ENCODE results near the gene CDK14. TPM values are rescaled to one million over a fixed set of nuclear protein-coding genes. Genes with fewer than 3 reads are reported as not detected.

The CDK14 gene
- polyA plus RNA-seq, 1 donor from 2014 or later, result 25.1 TPM

DNA sequence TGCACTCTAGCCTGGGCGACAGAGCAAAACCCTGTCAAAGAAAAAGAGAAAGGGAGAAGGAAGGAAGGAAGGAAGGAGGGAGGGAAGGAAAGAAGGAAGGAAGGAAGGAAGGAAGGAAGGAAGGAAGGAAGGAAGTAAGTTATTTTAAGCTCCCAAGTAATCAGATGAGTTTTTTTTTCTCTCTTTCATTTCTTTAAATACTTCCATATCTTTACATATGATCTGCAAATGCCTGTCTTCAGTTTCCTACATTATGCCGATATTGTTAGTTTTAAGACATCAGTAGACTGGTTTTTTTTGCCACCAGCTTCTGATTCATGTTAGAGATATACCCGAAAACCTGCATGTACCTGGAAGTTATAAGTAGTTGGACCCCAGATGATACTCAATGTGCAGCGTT, 495.5 kb downstream of the CDK14 start:
- Histone ChIP-seq H3K9me2 (ENCODE audit: insufficient read depth, low read length) (no peaks in the 10 kb centered on the region), H3K27ac (ENCODE audit: low read length) (no peak overlapping the region), H2AFZ (ENCODE audit: low read depth, low read length) (no peak overlapping the region), H3K9ac (ENCODE audit: low read length) (no peak overlapping the region), H3F3A (ENCODE audit: insufficient read depth, low read length, poor library complexity, severe bottlenecking) (no peaks in the 10 kb centered on the region), H3K4me3 (ENCODE audit: low read length) (no peak overlapping the region), H3K9me3 (ENCODE audit: low read length) (no peaks in the 10 kb centered on the region), H3K4me2 (ENCODE audit: low read length) (no peak overlapping the region), H4K20me1 (ENCODE audit: insufficient read depth) (no peaks in the 10 kb centered on the region), H3K27me3 (ENCODE audit: insufficient read depth, low read depth, low read length) (no peaks in the 10 kb centered on the region), H3K36me3 (ENCODE audit: insufficient read depth, low read length) (no peaks in the 10 kb centered on the region), H3K79me2 (replicated peaks; ENCODE audit: insufficient read depth, low read length) (no peaks in the 10 kb centered on the region)
- TF ChIP-seq POLR2AphosphoS5 (IDR thresholded peaks at IDR 0.05) (no peak), RAD21 (conservative IDR thresholded peaks at IDR 0.05) (no peak), MXI1 (conservative IDR thresholded peaks at IDR 0.05; ENCODE audit: poor library complexity, severe bottlenecking) (no peak), SMC3 (conservative IDR thresholded peaks at IDR 0.05; ENCODE audit: poor library complexity) (no peak), TAF1 (IDR thresholded peaks at IDR 0.05; ENCODE audit: low read depth) (no peak), REST (IDR thresholded peaks at IDR 0.05; ENCODE audit: borderline replicate concordance) (no peak)
- TF ChIP-seq, protein P1, sequence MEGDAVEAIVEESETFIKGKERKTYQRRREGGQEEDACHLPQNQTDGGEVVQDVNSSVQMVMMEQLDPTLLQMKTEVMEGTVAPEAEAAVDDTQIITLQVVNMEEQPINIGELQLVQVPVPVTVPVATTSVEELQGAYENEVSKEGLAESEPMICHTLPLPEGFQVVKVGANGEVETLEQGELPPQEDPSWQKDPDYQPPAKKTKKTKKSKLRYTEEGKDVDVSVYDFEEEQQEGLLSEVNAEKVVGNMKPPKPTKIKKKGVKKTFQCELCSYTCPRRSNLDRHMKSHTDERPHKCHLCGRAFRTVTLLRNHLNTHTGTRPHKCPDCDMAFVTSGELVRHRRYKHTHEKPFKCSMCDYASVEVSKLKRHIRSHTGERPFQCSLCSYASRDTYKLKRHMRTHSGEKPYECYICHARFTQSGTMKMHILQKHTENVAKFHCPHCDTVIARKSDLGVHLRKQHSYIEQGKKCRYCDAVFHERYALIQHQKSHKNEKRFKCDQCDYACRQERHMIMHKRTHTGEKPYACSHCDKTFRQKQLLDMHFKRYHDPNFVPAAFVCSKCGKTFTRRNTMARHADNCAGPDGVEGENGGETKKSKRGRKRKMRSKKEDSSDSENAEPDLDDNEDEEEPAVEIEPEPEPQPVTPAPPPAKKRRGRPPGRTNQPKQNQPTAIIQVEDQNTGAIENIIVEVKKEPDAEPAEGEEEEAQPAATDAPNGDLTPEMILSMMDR (IDR thresholded peaks at IDR 0.05; ENCODE audit: poor library complexity, severe bottlenecking), result no peak

DNA sequence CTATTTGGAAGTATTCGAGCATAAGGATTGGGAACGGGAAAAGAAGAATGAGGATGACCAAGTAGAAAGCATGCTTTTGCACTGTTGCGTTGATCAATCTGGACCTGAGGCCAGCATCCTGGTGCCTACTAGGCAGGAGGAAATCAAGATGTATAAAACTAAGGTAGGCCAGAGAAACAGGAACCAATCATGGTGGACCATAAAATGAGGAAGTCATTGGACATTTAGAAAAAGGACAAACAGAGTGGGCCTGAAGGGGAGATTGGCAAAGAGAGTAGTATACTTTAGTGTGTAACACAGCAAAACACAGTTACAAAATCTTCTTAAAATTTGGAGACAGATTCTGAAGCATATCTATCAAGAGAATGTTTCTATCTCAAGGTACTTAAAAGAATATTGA, 497.1 kb downstream of the CDK14 start:
- Histone ChIP-seq H3K79me2 (replicated peaks; ENCODE audit: insufficient read depth, low read length) (no peaks in the 10 kb centered on the region), H4K20me1 (ENCODE audit: insufficient read depth) (no peaks in the 10 kb centered on the region), H3K4me3 (ENCODE audit: low read length) (no peak overlapping the region), H3K27ac (ENCODE audit: low read length) (no peak overlapping the region), H2AFZ (ENCODE audit: low read depth, low read length) (no peak overlapping the region), H3K9me2 (ENCODE audit: insufficient read depth, low read length) (no peaks in the 10 kb centered on the region), H3K36me3 (ENCODE audit: insufficient read depth, low read length) (no peaks in the 10 kb centered on the region), H3K9ac (ENCODE audit: low read length) (no peak overlapping the region), H3K27me3 (ENCODE audit: insufficient read depth, low read depth, low read length) (no peaks in the 10 kb centered on the region), H3K9me3 (ENCODE audit: low read length) (no peaks in the 10 kb centered on the region), H3F3A (ENCODE audit: insufficient read depth, low read length, poor library complexity, severe bottlenecking) (no peaks in the 10 kb centered on the region), H3K4me2 (ENCODE audit: low read length) (no peak overlapping the region)
- TF ChIP-seq SMC3 (conservative IDR thresholded peaks at IDR 0.05; ENCODE audit: poor library complexity) (no peak), EP300 (conservative IDR thresholded peaks at IDR 0.05; ENCODE audit: poor library complexity, severe bottlenecking) (no peak), EZH2 (IDR thresholded peaks at IDR 0.05; ENCODE audit: borderline replicate concordance, insufficient read depth, low read length, poor library complexity, severe bottlenecking) (no peak), RAD21 (conservative IDR thresholded peaks at IDR 0.05) (no peak), MXI1 (conservative IDR thresholded peaks at IDR 0.05; ENCODE audit: poor library complexity, severe bottlenecking) (no peak), REST (IDR thresholded peaks at IDR 0.05; ENCODE audit: borderline replicate concordance) (no peak), POLR2AphosphoS5 (IDR thresholded peaks at IDR 0.05) (no peak)
- TF ChIP-seq, protein P1 (IDR thresholded peaks at IDR 0.05; ENCODE audit: poor library complexity, severe bottlenecking), result no peak
